GM12875 (cell line): Measurements from ENCODE around the gene MLXIP.

Experiments used
- H3K4me3 ChIP-seq: one replicate; pipeline ENCODE4 v1.5.1; 2011; ENCODE audit warnings: low read depth, low read length, control low read depth
- CTCF ChIP-seq: IDR thresholded peaks from 2 replicates; pipeline ENCODE4 v1.5.1; 2011; ENCODE audit warnings: low read depth, mild to moderate bottlenecking, control low read depth, inconsistent platforms, low read length, moderate library complexity, borderline replicate concordance; ENCODE audit not compliant: insufficient read depth

Gene MLXIP

GRCh38 chr12:122094137-122094734, 15.7 kb downstream of the MLXIP start:
- H3K4me3 ChIP-seq = no peak overlapping the region
- TF ChIP-seq CTCF = no peak

GRCh38 chr12:122094735-122095631, 16.4 kb downstream of the MLXIP start:
- no peak for TF ChIP-seq CTCF
- no peak overlapping the region for H3K4me3 ChIP-seq

- no peak for TF ChIP-seq CTCF
- H3K4me3 ChIP-seq = no peak overlapping the region
These were observed 17.5 kb downstream of the MLXIP start for GRCh38 chr12:122096014-122096413.

- no peak overlapping the region for H3K4me3 ChIP-seq
- TF ChIP-seq CTCF = no peak
These were observed 18.1 kb downstream of the MLXIP start for GRCh38 chr12:122096591-122097149.

- TF ChIP-seq CTCF = no peak
- H3K4me3 ChIP-seq = no peak overlapping the region
These were observed 19.0 kb downstream of the MLXIP start for GRCh38 chr12:122097584-122097926.

GRCh38 chr12:122097927-122098756, 19.6 kb downstream of the MLXIP start:
- TF ChIP-seq CTCF = no peak
- H3K4me3 ChIP-seq = no peak overlapping the region
